GM18870 (cell line): ENCODE results near the gene PRC1.
"Not testable (repeated sequence)": the region's sequence is repeated elsewhere in the genome, so short reads cannot be mapped to it uniquely, and the experiment has no call there.

Source experiments
- ATAC-seq: cut with Tn5 transposase; IDR thresholded peaks from one replicate; pipeline ENCODE4 v1.9.1; 2021; ENCODE audit warnings: moderate library complexity; ENCODE audit not compliant: unreplicated experiment

Gene PRC1

GRCh38 chr15:90934949-90935751, 59.2 kb downstream of the PRC1 start, which contains the start of gene UNC45A:
UNC45A (plus strand) TSS chr15:90935285; CDS start chr15:90935325, 40 bp downstream.
- peak; percentile 40 for ATAC-seq

- no peak for ATAC-seq
These were observed 59.9 kb downstream of the PRC1 start for GRCh38 chr15:90934256-90934948.

- no peak for ATAC-seq
These were observed 61.0 kb downstream of the PRC1 start for GRCh38 chr15:90933301-90933700.

- no peak for ATAC-seq
These were observed 61.7 kb downstream of the PRC1 start for GRCh38 chr15:90932660-90932991.

GRCh38 chr15:90931828-90932659, 62.3 kb downstream of the PRC1 start, which contains the start of gene HDDC3:
HDDC3 (minus strand) TSS chr15:90932549; CDS start chr15:90932540, 9 bp downstream.
- peak; percentile 55 for ATAC-seq

- no peak for ATAC-seq
These were observed 62.8 kb downstream of the PRC1 start for GRCh38 chr15:90931575-90931827.

- no peak for ATAC-seq
These were observed 63.3 kb downstream of the PRC1 start for GRCh38 chr15:90930861-90931574.

GRCh38 chr15:90929246-90930019, 64.9 kb downstream of the PRC1 start:
- no peak for ATAC-seq

GRCh38 chr15:90928106-90928505, 66.2 kb downstream of the PRC1 start:
- not testable (repeated sequence) for ATAC-seq

GRCh38 chr15:90926766-90927165, 67.6 kb downstream of the PRC1 start:
- ATAC-seq: not testable (repeated sequence)

- ATAC-seq: peak; percentile 73
These were observed 70.0 kb downstream of the PRC1 start for GRCh38 chr15:90924375-90924774.

GRCh38 chr15:90922712-90923322, 71.5 kb downstream of the PRC1 start:
- peak; percentile 80 for ATAC-seq

- no peak for ATAC-seq
These were observed 72.4 kb downstream of the PRC1 start for GRCh38 chr15:90921887-90922286.

- no peak for ATAC-seq
These were observed 75.5 kb downstream of the PRC1 start for GRCh38 chr15:90918835-90919234.

GRCh38 chr15:90918034-90918788, 76.1 kb downstream of the PRC1 start:
- no peak for ATAC-seq

- ATAC-seq: no peak
These were observed 76.8 kb downstream of the PRC1 start for GRCh38 chr15:90917569-90917968.

GRCh38 chr15:90916461-90916860, 77.9 kb downstream of the PRC1 start:
- ATAC-seq: no peak
